IMR-90 (cell line): Measurements from ENCODE around the gene DDOST.

ENCODE experiments used
- CHD1 ChIP-seq: IDR thresholded peaks from 2 replicates; pipeline ENCODE4 v1.6.1; 2012; ENCODE audit warnings: low read depth, low read length, improper control_type of control experiment
- POLR2A ChIP-seq: IDR thresholded peaks from 2 replicates; pipeline ENCODE4 v1.6.1; 2012; ENCODE audit warnings: mild to moderate bottlenecking, low read depth, low read length
- RAD21 ChIP-seq: IDR thresholded peaks from 2 replicates; pipeline ENCODE4 v1.6.1; 2012; ENCODE audit warnings: low read length, improper control_type of control experiment
- RCOR1 ChIP-seq: IDR thresholded peaks from 2 replicates; pipeline ENCODE4 v1.6.1; 2012; ENCODE audit warnings: mild to moderate bottlenecking, low read length, improper control_type of control experiment; ENCODE audit not compliant: insufficient replicate concordance
- TF ChIP-seq, protein P1 (sequence below): conservative IDR thresholded peaks from 2 replicates; pipeline ENCODE4 v1.5.1; 2012; ENCODE audit warnings: mild to moderate bottlenecking, low read depth, low read length, improper control_type of control experiment

DNA sequence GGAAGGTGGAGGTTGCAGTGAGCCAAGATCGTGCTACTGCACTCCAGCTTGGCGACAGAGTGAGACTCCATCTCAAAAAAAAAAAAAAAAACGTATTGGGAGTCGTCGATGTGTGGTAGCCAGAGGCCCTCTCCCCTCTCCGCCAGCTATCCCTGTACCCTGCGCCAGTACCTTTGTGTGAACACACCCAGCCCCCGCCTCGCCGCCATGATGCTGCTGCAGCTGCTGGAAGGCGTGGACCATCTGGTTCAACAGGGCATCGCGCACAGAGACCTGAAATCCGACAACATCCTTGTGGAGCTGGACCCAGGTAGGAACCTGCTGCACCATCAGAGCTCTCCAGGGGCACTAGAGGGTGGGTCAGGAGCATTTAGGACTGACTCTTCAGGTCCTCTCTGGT lies 15.8 kb downstream of the DDOST start:
- TF ChIP-seq POLR2A (no peak), RCOR1 (no peak), CHD1 (no peak), RAD21 (no peak)
- TF ChIP-seq, protein P1, sequence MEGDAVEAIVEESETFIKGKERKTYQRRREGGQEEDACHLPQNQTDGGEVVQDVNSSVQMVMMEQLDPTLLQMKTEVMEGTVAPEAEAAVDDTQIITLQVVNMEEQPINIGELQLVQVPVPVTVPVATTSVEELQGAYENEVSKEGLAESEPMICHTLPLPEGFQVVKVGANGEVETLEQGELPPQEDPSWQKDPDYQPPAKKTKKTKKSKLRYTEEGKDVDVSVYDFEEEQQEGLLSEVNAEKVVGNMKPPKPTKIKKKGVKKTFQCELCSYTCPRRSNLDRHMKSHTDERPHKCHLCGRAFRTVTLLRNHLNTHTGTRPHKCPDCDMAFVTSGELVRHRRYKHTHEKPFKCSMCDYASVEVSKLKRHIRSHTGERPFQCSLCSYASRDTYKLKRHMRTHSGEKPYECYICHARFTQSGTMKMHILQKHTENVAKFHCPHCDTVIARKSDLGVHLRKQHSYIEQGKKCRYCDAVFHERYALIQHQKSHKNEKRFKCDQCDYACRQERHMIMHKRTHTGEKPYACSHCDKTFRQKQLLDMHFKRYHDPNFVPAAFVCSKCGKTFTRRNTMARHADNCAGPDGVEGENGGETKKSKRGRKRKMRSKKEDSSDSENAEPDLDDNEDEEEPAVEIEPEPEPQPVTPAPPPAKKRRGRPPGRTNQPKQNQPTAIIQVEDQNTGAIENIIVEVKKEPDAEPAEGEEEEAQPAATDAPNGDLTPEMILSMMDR, result no peak
